Effector memory CD8-positive, alpha-beta T cell (primary cell): ENCODE data around the gene ZDHHC8.

Experiments used
- ATAC-seq: fragments of 150-1000 bp; cut with Tn5 transposase; replicated peaks from 2 replicates; pipeline ENCODE4 v1.10.0; 2021; ENCODE audit warnings: mild to moderate bottlenecking, moderate library complexity
- DNase-seq, 3 experiments: peaks; one replicate each; pipeline ENCODE4 v3.0.0; 2021
- H3K27ac Mint-ChIP-seq, 2 donors: one replicate each; pipeline ENCODE4 v1.8.0; 2022; ENCODE audit warnings: mild to moderate bottlenecking in 2 of 2, mixed read lengths in 2 of 2, moderate library complexity in 2 of 2
- H3K27me3 Mint-ChIP-seq, 2 donors: one replicate each; pipeline ENCODE4 v1.8.0; 2022; ENCODE audit warnings: mixed read lengths in 2 of 2
- H3K36me3 Mint-ChIP-seq: one replicate; pipeline ENCODE4 v1.8.0; 2022; ENCODE audit warnings: mild to moderate bottlenecking, moderate library complexity, mixed read lengths; ENCODE audit not compliant: insufficient read depth
- H3K4me1 Mint-ChIP-seq, 2 donors: one replicate each; pipeline ENCODE4 v1.8.0; 2022; ENCODE audit warnings: low read depth in 2 of 2, mixed read lengths in 2 of 2
- H3K4me3 Mint-ChIP-seq, 2 donors: one replicate each; pipeline ENCODE4 v1.8.0; 2022; ENCODE audit warnings: mild to moderate bottlenecking in 2 of 2, mixed read lengths in 2 of 2, moderate library complexity in 2 of 2
- H3K9me3 Mint-ChIP-seq, 2 donors: one replicate each; pipeline ENCODE4 v1.8.0; 2022; ENCODE audit warnings: mixed read lengths in 2 of 2

ZDHHC8 gene

DNA sequence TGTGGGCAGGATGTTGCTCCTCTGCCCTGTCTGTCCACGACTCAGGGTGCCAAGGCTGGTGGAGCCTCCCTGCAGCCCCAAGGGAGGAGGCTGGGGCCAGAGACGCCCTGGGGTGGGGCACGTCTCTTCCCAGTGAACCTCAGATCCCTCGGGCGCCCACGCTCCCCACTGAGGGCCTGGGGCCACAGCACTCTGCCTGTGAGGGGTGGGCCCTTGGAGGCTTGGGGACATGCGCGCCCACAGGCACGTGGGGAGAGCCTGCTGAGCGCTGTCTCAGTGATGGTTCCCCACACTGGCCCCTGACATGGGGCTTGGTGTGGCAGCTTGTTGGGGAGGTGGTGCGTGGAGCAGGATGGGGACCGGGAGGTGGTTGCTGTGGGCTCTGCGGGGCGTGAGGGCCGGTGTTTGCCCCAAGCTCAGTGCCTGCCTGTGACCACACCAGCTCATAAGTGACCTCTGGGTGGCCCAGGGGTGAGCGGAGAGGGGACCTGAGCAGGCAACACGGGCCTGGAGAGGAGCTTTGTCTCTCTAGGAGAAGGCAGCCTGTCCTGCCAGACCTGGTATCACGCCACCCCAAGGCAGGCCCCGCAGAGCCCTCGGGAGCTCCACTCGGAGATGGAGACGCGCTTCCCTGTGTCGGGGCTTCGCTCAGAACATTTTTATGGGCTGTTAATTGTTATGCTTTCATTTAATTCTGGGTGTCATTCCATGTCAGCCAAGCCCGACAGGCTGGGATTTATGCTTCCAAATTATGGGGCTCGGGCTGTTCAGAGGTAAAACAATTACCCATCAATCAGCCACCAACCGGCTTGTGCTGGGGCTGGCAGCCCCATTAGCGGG, 46.7 kb downstream of the ZDHHC8 start:
- no peak for ATAC-seq
- no peaks in the 10 kb centered on the region for H3K36me3 Mint-ChIP-seq
- no peak overlapping the region for H3K4me3 Mint-ChIP-seq
- H3K9me3 Mint-ChIP-seq = no peaks in the 10 kb centered on the region
- peaks cover 5 to 22% of the 10 kb centered on the region in 2 donors for H3K27me3 Mint-ChIP-seq
- H3K4me1 Mint-ChIP-seq = peaks cover 0 to 2% of the 10 kb centered on the region in 2 donors
- DNase-seq = no peak
- H3K27ac Mint-ChIP-seq = no peak overlapping the region

DNA sequence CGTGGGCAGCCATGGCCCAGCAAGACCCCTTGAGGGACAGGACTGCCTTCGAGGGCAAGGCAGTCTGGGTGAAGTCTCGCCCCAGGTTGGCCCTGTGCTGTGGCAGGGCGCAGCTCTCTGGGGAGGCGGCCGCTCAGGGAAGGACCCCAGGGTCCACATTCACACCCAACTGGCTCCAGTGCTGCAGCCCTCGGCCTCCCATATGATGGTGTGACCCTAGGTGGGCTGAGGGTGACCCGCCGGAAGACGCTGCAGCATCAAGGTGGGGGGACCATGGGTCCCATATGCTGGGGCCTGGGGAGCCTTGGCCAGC, 47.3 kb downstream of the ZDHHC8 start:
- peaks cover 0 to 2% of the 10 kb centered on the region in 2 donors for H3K4me1 Mint-ChIP-seq
- H3K36me3 Mint-ChIP-seq = no peaks in the 10 kb centered on the region
- no peak overlapping the region for H3K27ac Mint-ChIP-seq
- DNase-seq (no peak), ATAC-seq (no peak)
- H3K4me3 Mint-ChIP-seq = no peak overlapping the region
- H3K9me3 Mint-ChIP-seq = no peaks in the 10 kb centered on the region
- H3K27me3 Mint-ChIP-seq = peaks cover 5 to 25% of the 10 kb centered on the region in 2 donors

DNA sequence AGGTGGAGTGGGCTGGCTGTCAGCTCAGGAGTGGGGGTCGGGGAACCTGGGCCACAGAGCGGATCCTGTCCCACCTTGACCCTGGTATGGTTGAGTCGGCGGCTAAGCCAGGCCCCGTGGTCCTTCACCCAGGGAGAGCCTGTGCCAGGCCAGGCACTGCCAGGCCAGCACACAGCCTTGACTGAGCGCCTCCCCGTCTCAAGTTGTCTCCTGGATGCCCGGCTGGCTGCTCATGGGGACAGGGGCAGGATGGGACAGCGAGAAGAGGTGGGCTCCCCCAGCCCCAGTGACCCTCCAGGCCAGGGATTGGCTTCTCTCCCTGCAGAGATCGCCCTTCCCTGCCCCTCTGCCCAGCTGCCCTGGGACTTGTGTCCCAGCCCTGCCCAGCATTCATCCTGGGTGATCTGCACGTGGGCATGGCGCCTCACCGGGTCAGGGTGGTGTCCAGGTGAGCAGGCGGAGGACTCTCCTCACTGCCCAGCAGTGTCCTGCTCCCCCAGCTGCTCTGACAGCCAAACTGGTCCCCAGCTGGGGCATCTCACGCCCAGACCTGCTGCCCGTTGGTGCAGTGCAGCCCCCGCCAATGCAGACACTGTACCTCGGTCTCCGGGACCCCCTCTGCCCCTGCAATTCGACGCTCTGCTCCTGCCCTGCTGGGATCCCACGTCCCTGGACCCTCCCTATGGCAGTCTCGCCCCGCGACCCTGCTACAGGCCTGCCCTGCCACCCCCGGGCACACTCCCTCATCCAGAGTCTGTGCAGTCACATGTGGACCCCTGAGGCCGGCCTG, 48.0 kb downstream of the ZDHHC8 start:
- Mint-ChIP-seq H3K4me3 (no peak overlapping the region), H3K27ac (no peak overlapping the region), H3K27me3 (peaks cover 5 to 25% of the 10 kb centered on the region in 2 donors), H3K4me1 (no peaks in the 10 kb centered on the region), H3K36me3 (no peaks in the 10 kb centered on the region), H3K9me3 (no peaks in the 10 kb centered on the region)
- ATAC-seq (no peak), DNase-seq (no peak)

DNA sequence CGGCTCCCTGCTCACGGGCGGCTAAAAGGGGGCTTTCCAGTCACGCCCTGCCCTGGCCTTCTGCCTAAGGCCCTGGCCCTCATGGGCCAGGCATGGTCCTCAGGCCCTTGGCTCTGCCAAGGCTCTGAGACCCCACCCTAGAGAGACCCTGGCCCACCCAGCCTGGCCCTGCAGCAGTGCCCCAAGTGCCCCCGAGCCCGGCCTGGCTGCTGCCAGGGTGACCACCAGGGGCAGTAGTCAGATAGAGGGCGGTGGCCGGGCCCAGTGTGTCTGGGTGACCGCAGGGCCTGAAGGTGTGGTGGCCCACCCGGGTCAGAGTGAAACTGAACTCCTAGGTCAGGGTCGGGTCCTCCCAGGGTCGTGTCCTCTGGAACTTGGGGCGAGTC, 48.6 kb downstream of the ZDHHC8 start:
- Mint-ChIP-seq H3K9me3 (no peaks in the 10 kb centered on the region), H3K4me1 (no peaks in the 10 kb centered on the region), H3K27ac (no peak overlapping the region), H3K36me3 (no peaks in the 10 kb centered on the region), H3K4me3 (no peak overlapping the region), H3K27me3 (peaks cover 5 to 25% of the 10 kb centered on the region in 2 donors)
- ATAC-seq (no peak), DNase-seq (no peak)

DNA sequence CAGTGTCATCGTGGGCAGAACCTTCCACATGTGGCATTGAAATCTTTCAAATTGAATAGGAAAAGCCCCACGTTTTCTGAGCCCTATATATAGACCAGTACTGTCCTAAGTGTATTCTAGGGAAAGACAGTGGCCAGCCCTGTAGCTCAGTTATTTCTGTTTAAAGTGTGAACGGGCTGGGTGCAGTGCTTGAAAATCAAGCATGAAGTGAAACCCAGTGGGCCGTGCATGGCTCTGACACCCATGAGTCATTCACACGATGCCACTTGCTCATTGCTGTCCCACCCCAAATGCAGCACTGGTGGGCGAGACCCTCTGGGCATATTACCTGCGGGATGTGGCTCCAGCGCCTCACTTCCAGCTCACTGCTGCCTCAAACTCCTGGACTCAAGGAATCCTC, 49.0 kb downstream of the ZDHHC8 start:
- Mint-ChIP-seq H3K4me3 (no peak overlapping the region), H3K36me3 (no peaks in the 10 kb centered on the region), H3K27me3 (peaks cover 5 to 25% of the 10 kb centered on the region in 2 donors), H3K9me3 (no peaks in the 10 kb centered on the region), H3K27ac (no peak overlapping the region), H3K4me1 (no peaks in the 10 kb centered on the region)
- ATAC-seq (no peak), DNase-seq (no peak)

DNA sequence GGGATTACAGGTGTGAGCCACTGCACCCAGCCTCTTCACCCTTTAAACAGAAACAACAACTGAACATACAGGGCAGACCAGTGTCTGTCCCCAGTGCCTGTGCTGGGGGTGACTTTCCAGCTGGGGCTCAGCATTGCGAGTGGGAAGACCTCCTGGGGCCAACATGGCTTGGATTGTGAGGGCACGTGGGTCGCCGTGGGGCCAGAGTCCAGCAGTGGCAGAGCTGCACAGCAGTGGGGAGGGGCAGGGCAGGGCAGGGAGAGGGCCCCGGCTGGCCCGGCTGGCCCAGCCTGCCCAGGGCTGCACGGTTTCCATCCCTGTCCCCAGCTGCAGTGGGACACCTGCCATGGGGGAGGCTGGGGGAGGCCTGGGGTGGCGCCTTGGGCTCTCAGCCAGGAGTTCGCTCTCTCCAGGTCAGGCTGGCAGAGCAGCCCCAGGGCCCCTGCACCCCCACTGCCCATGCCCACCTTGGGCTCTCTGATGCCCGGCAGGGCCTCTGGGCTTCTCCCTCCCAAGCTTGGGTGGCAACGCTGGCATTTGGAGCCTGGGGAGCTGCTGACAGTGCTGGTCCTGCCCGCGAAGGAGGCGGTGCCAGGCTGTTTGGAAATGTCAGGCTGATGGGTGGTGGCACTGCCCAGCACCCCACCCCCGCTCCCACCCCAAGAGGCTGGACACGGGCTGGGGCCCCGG, 49.7 kb downstream of the ZDHHC8 start:
- DNase-seq = no peak
- peaks cover 5 to 25% of the 10 kb centered on the region in 2 donors for H3K27me3 Mint-ChIP-seq

DNA sequence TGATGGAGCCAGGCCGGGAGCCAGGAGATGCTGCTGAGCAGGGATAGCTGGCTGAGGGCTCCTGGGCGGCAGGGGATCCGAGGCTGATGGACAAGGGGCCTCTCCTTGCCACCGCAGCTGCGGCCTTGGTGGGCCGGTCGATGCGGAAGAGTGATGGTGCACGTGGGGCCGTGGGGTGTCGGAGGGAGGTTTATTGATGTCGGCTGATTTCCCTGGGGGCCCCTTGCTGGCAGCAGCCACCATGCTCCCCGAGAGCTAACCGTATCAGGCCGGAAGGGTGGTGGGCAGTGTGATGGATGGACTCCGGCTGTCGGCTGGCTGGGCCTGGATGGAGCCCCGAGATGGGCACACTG, 50.3 kb downstream of the ZDHHC8 start:
- H3K9me3 Mint-ChIP-seq = no peaks in the 10 kb centered on the region
- ATAC-seq = no peak
- peaks cover 5 to 25% of the 10 kb centered on the region in 2 donors for H3K27me3 Mint-ChIP-seq
- no peaks in the 10 kb centered on the region for H3K4me1 Mint-ChIP-seq
- no peak overlapping the region for H3K4me3 Mint-ChIP-seq
- H3K27ac Mint-ChIP-seq = no peak overlapping the region
- H3K36me3 Mint-ChIP-seq = no peaks in the 10 kb centered on the region
- no peak for DNase-seq

More for the DNA sequence above, 49.7 kb downstream of the ZDHHC8 start:
- H3K36me3 Mint-ChIP-seq = no peaks in the 10 kb centered on the region
- ATAC-seq = no peak
- H3K27ac Mint-ChIP-seq = no peak overlapping the region
- H3K9me3 Mint-ChIP-seq = no peaks in the 10 kb centered on the region
- no peaks in the 10 kb centered on the region for H3K4me1 Mint-ChIP-seq
- H3K4me3 Mint-ChIP-seq = no peak overlapping the region

DNA sequence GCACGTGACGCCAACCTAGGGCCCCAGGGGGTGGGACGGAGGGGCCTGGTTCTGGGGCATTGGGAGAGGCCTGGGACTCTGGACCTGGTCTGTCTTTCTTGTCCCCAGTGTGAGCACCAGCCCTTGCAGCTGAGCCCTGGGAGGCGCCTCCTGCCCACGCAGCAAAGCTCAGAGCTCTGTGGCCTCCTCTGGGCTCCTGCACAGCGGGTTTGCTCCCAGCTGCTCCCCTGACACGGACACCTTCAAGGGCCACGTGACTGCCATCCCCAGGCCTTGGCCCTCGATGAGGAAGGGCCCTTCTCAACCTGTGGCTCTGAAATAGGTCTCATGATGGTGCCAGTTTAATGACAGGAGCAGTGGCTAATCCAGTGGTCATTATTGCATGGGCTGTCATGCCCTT, 50.8 kb downstream of the ZDHHC8 start:
- Mint-ChIP-seq H3K27ac (no peak overlapping the region), H3K36me3 (no peaks in the 10 kb centered on the region), H3K27me3 (peaks cover 5 to 21% of the 10 kb centered on the region in 2 donors), H3K9me3 (no peaks in the 10 kb centered on the region), H3K4me1 (no peaks in the 10 kb centered on the region), H3K4me3 (no peak overlapping the region)
- ATAC-seq = no peak
- DNase-seq = no peak

DNA sequence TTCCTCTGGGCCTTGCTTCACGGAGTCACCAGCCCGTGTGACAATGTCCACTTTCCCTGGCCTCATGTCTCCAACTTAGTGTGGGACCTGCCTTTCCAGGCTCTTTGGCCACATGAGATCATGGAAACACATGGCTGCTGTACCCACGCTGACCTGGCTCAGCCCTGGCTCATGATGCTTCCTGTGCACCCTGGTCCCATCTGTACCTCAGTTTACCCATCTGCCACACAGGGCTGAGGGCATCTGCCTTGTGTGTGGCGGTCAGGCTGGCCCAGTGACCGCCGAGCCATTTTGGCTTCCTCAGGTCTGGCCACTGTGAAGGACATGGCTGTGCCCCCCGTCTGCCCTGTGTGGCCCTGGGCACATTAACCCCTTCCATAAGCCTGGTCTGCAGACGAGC, 51.5 kb downstream of the ZDHHC8 start:
- Mint-ChIP-seq H3K27ac (no peak overlapping the region), H3K4me3 (no peak overlapping the region), H3K36me3 (no peaks in the 10 kb centered on the region), H3K9me3 (no peaks in the 10 kb centered on the region), H3K27me3 (peaks cover 5 to 13% of the 10 kb centered on the region in 2 donors), H3K4me1 (no peaks in the 10 kb centered on the region)
- DNase-seq (no peak), ATAC-seq (no peak)

DNA sequence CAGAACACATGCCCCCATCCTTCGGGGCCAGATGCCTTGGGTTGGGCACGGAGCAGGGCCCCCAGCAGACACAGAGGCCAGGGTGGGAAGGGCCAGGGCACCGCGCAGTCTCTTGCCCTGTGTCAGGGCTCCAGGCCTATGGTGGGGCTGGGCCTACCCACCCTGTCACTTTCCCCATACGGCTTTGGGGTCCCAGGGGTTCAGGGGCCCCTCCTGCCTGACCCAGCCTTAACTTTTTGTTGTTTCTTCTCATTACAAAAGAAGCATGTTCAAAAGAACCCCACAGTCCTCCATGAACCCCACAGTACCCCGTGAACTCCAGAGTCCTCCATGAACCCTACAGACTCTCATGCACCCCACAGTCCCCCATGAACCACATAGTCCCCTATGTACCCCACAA, 52.2 kb downstream of the ZDHHC8 start:
- no peak for ATAC-seq
- no peak overlapping the region for H3K4me3 Mint-ChIP-seq
- no peak overlapping the region for H3K27ac Mint-ChIP-seq
- peaks cover 5 to 11% of the 10 kb centered on the region in 2 donors for H3K27me3 Mint-ChIP-seq
- DNase-seq = no peak
- no peaks in the 10 kb centered on the region for H3K9me3 Mint-ChIP-seq
- no peaks in the 10 kb centered on the region for H3K36me3 Mint-ChIP-seq
- H3K4me1 Mint-ChIP-seq = no peaks in the 10 kb centered on the region

DNA sequence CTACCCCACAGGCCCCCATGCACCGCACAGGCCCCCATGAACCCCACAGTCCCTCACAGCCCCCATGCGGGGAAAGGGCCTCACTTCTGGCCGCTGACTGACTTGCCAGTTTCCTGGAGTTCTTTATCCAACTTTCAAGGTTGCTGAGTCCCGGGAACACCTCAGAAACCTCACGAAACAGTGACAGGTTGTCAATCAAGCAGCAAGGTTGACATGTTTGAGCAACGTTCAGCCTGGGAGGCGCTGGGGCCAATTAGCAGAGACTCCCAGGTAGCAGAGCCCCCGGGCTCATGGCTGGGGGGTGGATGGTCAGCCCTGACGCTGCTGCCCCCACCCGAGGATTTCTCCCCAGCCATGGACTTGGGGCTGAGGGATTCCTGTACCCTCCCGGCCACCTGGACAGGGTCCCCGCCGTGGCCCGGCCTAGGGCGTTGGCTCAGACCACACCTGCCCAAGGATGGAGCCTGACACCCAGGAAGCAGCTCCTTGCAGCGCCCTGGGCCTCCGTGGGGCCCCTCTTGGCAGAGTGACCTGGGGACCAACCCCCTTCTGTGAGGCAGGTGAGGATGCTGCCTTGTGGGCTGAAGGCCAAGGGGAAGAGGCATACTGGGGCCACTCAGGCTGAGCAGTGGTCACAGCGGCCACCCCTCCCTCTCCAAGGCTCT, 53.0 kb downstream of the ZDHHC8 start:
- no peaks in the 10 kb centered on the region for H3K36me3 Mint-ChIP-seq
- no peak overlapping the region for H3K27ac Mint-ChIP-seq
- H3K4me1 Mint-ChIP-seq = peaks cover 0 to 1% of the 10 kb centered on the region in 2 donors
- DNase-seq (no peak), ATAC-seq (no peak)
- no peak overlapping the region for H3K4me3 Mint-ChIP-seq
- H3K9me3 Mint-ChIP-seq = no peaks in the 10 kb centered on the region
- peaks cover 5 to 11% of the 10 kb centered on the region in 2 donors for H3K27me3 Mint-ChIP-seq

DNA sequence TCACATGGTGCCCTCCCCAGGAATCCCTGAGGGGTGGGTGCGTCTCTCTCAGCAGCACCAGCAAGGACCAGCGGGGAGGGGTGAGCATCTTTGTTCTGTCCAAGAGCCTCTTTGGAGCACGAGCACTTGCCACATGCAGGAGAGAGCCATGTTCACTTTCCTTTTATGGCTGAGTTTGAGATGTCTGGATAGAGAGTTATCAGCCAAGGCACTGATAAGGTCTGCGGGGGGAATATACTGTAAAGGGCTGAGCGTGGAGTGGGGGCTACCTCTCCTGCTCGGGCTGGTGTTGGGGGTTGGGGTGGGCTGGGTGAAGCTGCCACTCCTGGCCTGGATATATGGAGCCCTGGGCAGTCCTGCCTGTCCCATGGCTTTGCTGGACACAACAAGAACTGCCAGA, 54.1 kb downstream of the ZDHHC8 start:
- Mint-ChIP-seq H3K4me3 (no peak overlapping the region), H3K27ac (no peak overlapping the region), H3K9me3 (no peaks in the 10 kb centered on the region), H3K4me1 (peaks cover 0 to 4% of the 10 kb centered on the region in 2 donors), H3K36me3 (no peaks in the 10 kb centered on the region), H3K27me3 (peaks cover 5 to 11% of the 10 kb centered on the region in 2 donors)
- ATAC-seq = no peak
- no peak for DNase-seq

DNA sequence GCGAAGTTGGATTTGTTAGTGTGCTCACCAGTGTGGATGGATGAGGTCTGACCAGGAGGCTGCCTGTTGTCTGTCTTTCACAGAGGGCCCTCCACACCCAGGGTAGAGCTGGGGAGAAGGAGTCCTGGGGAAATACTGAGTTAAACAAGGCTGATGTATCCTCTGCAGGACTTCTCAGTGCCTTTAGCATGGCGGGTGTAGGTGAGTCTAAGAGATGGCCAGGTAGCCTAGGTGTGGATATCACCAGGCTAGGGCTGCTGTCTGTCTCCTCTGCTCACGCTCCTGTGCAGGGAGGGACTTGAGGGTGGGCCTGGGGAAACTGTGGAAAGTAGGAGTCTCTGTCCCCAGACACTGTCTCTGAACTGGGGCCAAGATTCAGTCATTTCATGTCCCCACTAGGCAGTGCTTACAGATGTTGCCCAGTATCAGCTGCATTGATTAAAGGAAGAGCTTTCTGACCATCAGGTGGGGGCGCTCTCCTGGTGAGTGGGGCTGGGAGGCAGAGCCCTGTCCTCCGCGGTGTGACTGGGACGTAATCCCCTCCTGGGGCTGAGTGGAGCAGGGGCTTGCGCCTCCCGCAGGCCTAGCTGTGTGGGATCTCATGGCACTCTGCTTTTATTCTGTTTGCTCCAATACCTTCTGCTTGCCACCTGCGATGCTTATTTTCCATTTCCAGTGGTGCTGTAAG, 54.7 kb downstream of the ZDHHC8 start:
- Mint-ChIP-seq H3K27me3 (peaks cover 5 to 11% of the 10 kb centered on the region in 2 donors), H3K27ac (no peak overlapping the region), H3K36me3 (no peaks in the 10 kb centered on the region), H3K4me3 (no peak overlapping the region), H3K9me3 (no peaks in the 10 kb centered on the region), H3K4me1 (peaks cover 0 to 4% of the 10 kb centered on the region in 2 donors)
- DNase-seq = no peak
- ATAC-seq = no peak
